Activated CD8-positive, alpha-beta memory T cell treated with anti-CD3 and anti-CD28 coated beads, Interleukin-2, amount 50 U/mL, for 48 hours (primary cell): ENCODE results near the gene REM1.

ENCODE experiments used
- DNase-seq: peaks from one replicate; pipeline ENCODE4 v3.0.0-alpha.2; 2020

The REM1 gene

GRCh38 chr20:31523361-31524283 lies 48.5 kb downstream of the REM1 start:
- DNase-seq = no peak

GRCh38 chr20:31527266-31527665 lies 52.2 kb downstream of the REM1 start:
- no peak for DNase-seq
